Neural progenitor cell (in vitro differentiated cells): ENCODE data around the gene RPEL1. TPM values are rescaled to one million over a fixed set of nuclear protein-coding genes. Genes with fewer than 3 reads are reported as not detected.
"Not testable (repeated sequence)": the region's sequence is repeated elsewhere in the genome, so short reads cannot be mapped to it uniquely, and the experiment has no call there.

ENCODE experiments used
- DNase-seq: peaks from one replicate; pipeline ENCODE4 v3.0.0-alpha.2; 2016; ENCODE audit warnings: low spot score
- H2AFZ ChIP-seq: fragments of 200-600 bp; sonication (generic); replicated peaks from 2 replicates; pipeline ENCODE4 v1.6.1; 2016; ENCODE audit warnings: antibody characterized with exemption
- H3F3A ChIP-seq: fragments of 200-600 bp; sonication (generic); 2 replicates; pipeline ENCODE4 v1.6.1; 2016; ENCODE audit warnings: antibody characterized with exemption, low read depth
- H3K27ac ChIP-seq: fragments of 200-600 bp; sonication (generic); 2 replicates; pipeline ENCODE4 v1.5.1; 2016; ENCODE audit warnings: mild to moderate bottlenecking
- H3K27me3 ChIP-seq: fragments of 200-600 bp; sonication (generic); 2 replicates; pipeline ENCODE4 v1.6.1; 2016; ENCODE audit warnings: mild to moderate bottlenecking, moderate library complexity
- H3K36me3 ChIP-seq: fragments of 200-600 bp; sonication (generic); 2 replicates; pipeline ENCODE4 v1.5.1; 2016
- H3K4me1 ChIP-seq: fragments of 200-600 bp; sonication (generic); 2 replicates; pipeline ENCODE4 v1.6.1; 2016; ENCODE audit warnings: mixed run types
- H3K4me2 ChIP-seq: fragments of 200-600 bp; sonication (generic); 2 replicates; pipeline ENCODE4 v1.6.1; 2016
- H3K4me3 ChIP-seq: fragments of 200-600 bp; sonication (generic); 2 replicates; pipeline ENCODE4 v1.5.1; 2016
- H3K79me2 ChIP-seq: fragments of 200-600 bp; sonication (generic); 2 replicates; pipeline ENCODE4 v1.6.1; 2016; ENCODE audit warnings: low read depth
- H3K9ac ChIP-seq: fragments of 200-600 bp; sonication (generic); 2 replicates; pipeline ENCODE4 v1.6.1; 2016
- H3K9me3 ChIP-seq: fragments of 200-600 bp; sonication (generic); 2 replicates; pipeline ENCODE4 v1.5.1; 2016; ENCODE audit warnings: low read depth
- H4K20me1 ChIP-seq: fragments of 200-600 bp; sonication (generic); 2 replicates; pipeline ENCODE4 v1.6.1; 2016; ENCODE audit warnings: low read depth
- H3K27ac Mint-ChIP-seq: 3 replicates; pipeline ENCODE4 v1.8.0; 2021; ENCODE audit warnings: mixed read lengths
- H3K27me3 Mint-ChIP-seq: 2 replicates; pipeline ENCODE4 v1.8.0; 2022; ENCODE audit warnings: low read depth, mild to moderate bottlenecking, inconsistent platforms, moderate library complexity, mixed read lengths; ENCODE audit not compliant: insufficient read depth
- H3K36me3 Mint-ChIP-seq: 3 replicates; pipeline ENCODE4 v1.8.0; 2021; ENCODE audit warnings: mixed read lengths
- H3K4me1 Mint-ChIP-seq: 3 replicates; pipeline ENCODE4 v1.8.0; 2021; ENCODE audit warnings: mixed read lengths
- H3K4me3 Mint-ChIP-seq: 3 replicates; pipeline ENCODE4 v1.8.0; 2021; ENCODE audit warnings: mild to moderate bottlenecking, moderate library complexity, mixed read lengths
- H3K9me3 Mint-ChIP-seq: 3 replicates; pipeline ENCODE4 v1.8.0; 2020; ENCODE audit warnings: mixed read lengths
- CTCF ChIP-seq: fragments of 200-600 bp; sonication (generic); IDR thresholded peaks from 2 replicates; pipeline ENCODE4 v1.5.1; 2017; ENCODE audit warnings: antibody characterized with exemption, mild to moderate bottlenecking
- EZH2 ChIP-seq: fragments of 200-600 bp; sonication (generic); IDR thresholded peaks from 2 replicates; pipeline ENCODE4 v1.6.1; 2017; ENCODE audit warnings: antibody characterized with exemption, mild to moderate bottlenecking, moderate library complexity
- EZH2phosphoT487 ChIP-seq: fragments of 200-600 bp; sonication (generic); IDR thresholded peaks from 2 replicates; pipeline ENCODE4 v1.6.1; 2017; ENCODE audit warnings: antibody characterized with exemption
- total RNA-seq: library from RNA; depleted of rRNA; stranded (reverse); fragments of >200 nt; gene quantifications from 2 replicates; pipeline ENCODE4 v1.2.3, GENCODE V29; 2015; ENCODE audit warnings: low replicate concordance

Gene RPEL1
- total RNA-seq, 1 donor from 2014 or later: not detected

GRCh38 chr10:103204353-103205255 lies 41.1 kb upstream of the RPEL1 start:
- no peak overlapping the region for H3K4me3 ChIP-seq
- H3K9ac ChIP-seq: no peak overlapping the region
- DNase-seq: peak; percentile 64
- H3K4me1 Mint-ChIP-seq: peaks cover 29% of the 10 kb centered on the region
- peak overlapping the region; percentile 19 for H3K4me3 Mint-ChIP-seq
- no peaks in the 10 kb centered on the region for H3K36me3 ChIP-seq
- H3K4me2 ChIP-seq: peak overlapping the region; percentile 42
- no peaks in the 10 kb centered on the region for H3K9me3 Mint-ChIP-seq
- peaks cover 22% of the 10 kb centered on the region for H3K4me1 ChIP-seq
- H3K27me3 Mint-ChIP-seq: peaks cover 8% of the 10 kb centered on the region
- peak overlapping the region; percentile 55 for H3K27ac Mint-ChIP-seq
- H3K9me3 ChIP-seq: no peaks in the 10 kb centered on the region
- no peak overlapping the region for H2AFZ ChIP-seq
- H3K79me2 ChIP-seq: no peaks in the 10 kb centered on the region
- no peak overlapping the region for H3K27ac ChIP-seq
- H3K27me3 ChIP-seq: no peaks in the 10 kb centered on the region
- peaks cover 3% of the 10 kb centered on the region for H3F3A ChIP-seq
- H4K20me1 ChIP-seq: no peaks in the 10 kb centered on the region
- TF ChIP-seq EZH2 (no peak), EZH2phosphoT487 (no peak), CTCF (no peak)
- no peaks in the 10 kb centered on the region for H3K36me3 Mint-ChIP-seq

- not testable (repeated sequence) for H3F3A ChIP-seq, H4K20me1 ChIP-seq, H3K27me3 ChIP-seq, DNase-seq, H3K27ac ChIP-seq, H3K36me3 Mint-ChIP-seq, H3K79me2 ChIP-seq, H3K9ac ChIP-seq, H3K9me3 Mint-ChIP-seq, H3K9me3 ChIP-seq, H3K36me3 ChIP-seq, H2AFZ ChIP-seq, H3K4me3 ChIP-seq, H3K27me3 Mint-ChIP-seq
- Histone ChIP-seq H3K4me1 (peaks cover 22% of the 10 kb centered on the region), H3K4me2 (peak overlapping the region; percentile 42)
- Mint-ChIP-seq H3K4me3 (peak overlapping the region; percentile 35), H3K4me1 (peaks cover 29% of the 10 kb centered on the region), H3K27ac (peak overlapping the region; percentile 55)
Observed at GRCh38 chr10:103205401-103205800, 40.3 kb upstream of the RPEL1 start.

- not testable (repeated sequence) for H3F3A ChIP-seq, H3K36me3 ChIP-seq, DNase-seq, H4K20me1 ChIP-seq, H3K9me3 ChIP-seq, H3K4me3 Mint-ChIP-seq, H3K27me3 Mint-ChIP-seq, H3K9me3 Mint-ChIP-seq, H3K27me3 ChIP-seq, H3K36me3 Mint-ChIP-seq, H3K79me2 ChIP-seq, H3K4me2 ChIP-seq, H3K9ac ChIP-seq, H3K4me3 ChIP-seq, H3K27ac ChIP-seq, H2AFZ ChIP-seq
- peaks cover 22% of the 10 kb centered on the region for H3K4me1 ChIP-seq
- Mint-ChIP-seq H3K27ac (peak overlapping the region; percentile 80), H3K4me1 (peaks cover 29% of the 10 kb centered on the region)
Observed at GRCh38 chr10:103206715-103207114, 39.0 kb upstream of the RPEL1 start.

GRCh38 chr10:103207141-103207540 lies 38.5 kb upstream of the RPEL1 start:
- no peak overlapping the region for H3K9ac ChIP-seq
- H3K36me3 ChIP-seq: no peaks in the 10 kb centered on the region
- no peaks in the 10 kb centered on the region for H4K20me1 ChIP-seq
- DNase-seq: no peak
- H3K4me3 Mint-ChIP-seq: no peak overlapping the region
- H3K4me1 ChIP-seq: peaks cover 22% of the 10 kb centered on the region
- no peak for TF ChIP-seq EZH2phosphoT487
- TF ChIP-seq CTCF: no peak
- no peak for TF ChIP-seq EZH2
- no peaks in the 10 kb centered on the region for H3K9me3 ChIP-seq
- no peaks in the 10 kb centered on the region for H3K36me3 Mint-ChIP-seq
- H3K4me2 ChIP-seq: no peak overlapping the region
- peaks cover 29% of the 10 kb centered on the region for H3K4me1 Mint-ChIP-seq
- H3K27me3 Mint-ChIP-seq: peaks cover 4% of the 10 kb centered on the region
- no peak overlapping the region for H3K4me3 ChIP-seq
- no peak overlapping the region for H3K27ac ChIP-seq
- H3K9me3 Mint-ChIP-seq: no peaks in the 10 kb centered on the region
- no peaks in the 10 kb centered on the region for H3K27me3 ChIP-seq
- H3K27ac Mint-ChIP-seq: no peak overlapping the region
- H2AFZ ChIP-seq: no peak overlapping the region
- no peaks in the 10 kb centered on the region for H3K79me2 ChIP-seq
- H3F3A ChIP-seq: no peaks in the 10 kb centered on the region

GRCh38 chr10:103207643-103208042 lies 38.0 kb upstream of the RPEL1 start:
- H3K79me2 ChIP-seq, H2AFZ ChIP-seq, H3K27me3 Mint-ChIP-seq, H3K36me3 ChIP-seq, H3K4me3 ChIP-seq, H3K9me3 ChIP-seq, H3K27ac Mint-ChIP-seq, H3F3A ChIP-seq, H3K27me3 ChIP-seq, H3K4me2 ChIP-seq, H3K9me3 Mint-ChIP-seq, H3K27ac ChIP-seq, H3K36me3 Mint-ChIP-seq, H3K9ac ChIP-seq, H4K20me1 ChIP-seq, H3K4me3 Mint-ChIP-seq: not testable (repeated sequence)
- peaks cover 29% of the 10 kb centered on the region for H3K4me1 Mint-ChIP-seq
- peak; percentile 16 for DNase-seq
- peaks cover 22% of the 10 kb centered on the region for H3K4me1 ChIP-seq

- not testable (repeated sequence) for H3K36me3 Mint-ChIP-seq, H4K20me1 ChIP-seq, H3K9ac ChIP-seq, H3F3A ChIP-seq, H3K4me2 ChIP-seq, H3K27ac ChIP-seq, H2AFZ ChIP-seq, H3K9me3 Mint-ChIP-seq, DNase-seq, H3K4me3 ChIP-seq, H3K27me3 Mint-ChIP-seq, H3K9me3 ChIP-seq, H3K27me3 ChIP-seq, H3K79me2 ChIP-seq, H3K36me3 ChIP-seq, H3K27ac Mint-ChIP-seq, H3K4me3 Mint-ChIP-seq
- H3K4me1 Mint-ChIP-seq: peaks cover 19% of the 10 kb centered on the region
- H3K4me1 ChIP-seq: peaks cover 13% of the 10 kb centered on the region
Observed at GRCh38 chr10:103210262-103210661, 35.4 kb upstream of the RPEL1 start.
